Osteoblast (primary cell): ENCODE data around the gene VASH1. TPM values are rescaled to one million over a fixed set of nuclear protein-coding genes. Genes with fewer than 3 reads are reported as not detected.
"Not testable (repeated sequence)": the region's sequence is repeated elsewhere in the genome, so short reads cannot be mapped to it uniquely, and the experiment has no call there.

Experiments used
- DNase-seq: peaks from one replicate; pipeline ENCODE4 v3.0.0; 2011; ENCODE audit warnings: low spot score, mixed read lengths; ENCODE audit not compliant: insufficient read length; ENCODE audit errors: missing footprints
- H2AFZ ChIP-seq: 2 replicates; pipeline ENCODE4 v1.6.0; 2011; ENCODE audit warnings: mild to moderate bottlenecking, low read length
- H3K27ac ChIP-seq: 2 replicates; pipeline ENCODE4 v1.5.1; 2011; ENCODE audit warnings: mild to moderate bottlenecking, low read depth, low read length, moderate library complexity
- H3K27me3 ChIP-seq: 2 replicates; pipeline ENCODE4 v1.6.0; 2012; ENCODE audit warnings: mild to moderate bottlenecking, control low read depth, inconsistent platforms, low read length, moderate library complexity; ENCODE audit not compliant: insufficient read depth
- H3K36me3 ChIP-seq: 2 replicates; pipeline ENCODE4 v1.5.1; 2011; ENCODE audit warnings: mild to moderate bottlenecking, low read length, control low read depth, moderate library complexity; ENCODE audit not compliant: insufficient read depth
- H3K4me1 ChIP-seq: 2 replicates; pipeline ENCODE4 v1.5.1; 2011; ENCODE audit warnings: mild to moderate bottlenecking, low read length, control low read depth, moderate library complexity; ENCODE audit not compliant: insufficient read depth
- H3K4me2 ChIP-seq: 2 replicates; pipeline ENCODE4 v1.6.0; 2011; ENCODE audit warnings: mild to moderate bottlenecking, low read length; ENCODE audit not compliant: insufficient read depth
- H3K4me3 ChIP-seq: fragments of 200-600 bp; sonication (generic); 3 replicates; pipeline ENCODE4 v1.5.1; 2012; ENCODE audit warnings: mild to moderate bottlenecking, low read length, inconsistent platforms; ENCODE audit not compliant: insufficient read depth
- H3K79me2 ChIP-seq: 2 replicates; pipeline ENCODE4 v1.6.0; 2012; ENCODE audit warnings: mild to moderate bottlenecking, low read length, control low read depth, inconsistent platforms; ENCODE audit not compliant: insufficient read depth
- H3K9me3 ChIP-seq: 2 replicates; pipeline ENCODE4 v1.5.1; 2011; ENCODE audit warnings: low read depth, low read length, control low read depth
- H4K20me1 ChIP-seq: 2 replicates; pipeline ENCODE4 v1.6.0; 2012; ENCODE audit warnings: mild to moderate bottlenecking, low read length, control low read depth; ENCODE audit not compliant: insufficient read depth
- CTCF ChIP-seq: IDR thresholded peaks from 2 replicates; pipeline ENCODE4 v1.5.1; 2011; ENCODE audit warnings: mild to moderate bottlenecking, low read depth, low read length, moderate library complexity; ENCODE audit errors: extremely low read depth
- total RNA-seq: library from RNA; depleted of rRNA; stranded (reverse); fragments of >200 nt; gene quantifications from 2 replicates; pipeline ENCODE4 v1.2.3, GENCODE V29; 2012

VASH1 gene
- total RNA-seq, 1 donor: 4.0 TPM

GRCh38 chr14:76719666-76720065 is 41.6 kb upstream of the VASH1 start:
- Histone ChIP-seq H3K9me3 (no peaks in the 10 kb centered on the region), H3K4me2 (no peak overlapping the region), H3K4me3 (no peak overlapping the region), H3K4me1 (no peaks in the 10 kb centered on the region), H3K27ac (no peak overlapping the region), H2AFZ (no peak overlapping the region), H3K79me2 (no peaks in the 10 kb centered on the region), H4K20me1 (no peaks in the 10 kb centered on the region), H3K27me3 (peaks cover 4% of the 10 kb centered on the region), H3K36me3 (no peaks in the 10 kb centered on the region)
- TF ChIP-seq CTCF: no peak
- DNase-seq: no peak

- H3K4me1 ChIP-seq: no peaks in the 10 kb centered on the region
- no peak overlapping the region for H3K4me3 ChIP-seq
- no peak for TF ChIP-seq CTCF
- H2AFZ ChIP-seq: no peak overlapping the region
- no peak overlapping the region for H3K27ac ChIP-seq
- no peaks in the 10 kb centered on the region for H3K9me3 ChIP-seq
- no peak for DNase-seq
- H3K79me2 ChIP-seq: no peaks in the 10 kb centered on the region
- no peaks in the 10 kb centered on the region for H3K36me3 ChIP-seq
- peaks cover 9% of the 10 kb centered on the region for H3K27me3 ChIP-seq
- no peak overlapping the region for H3K4me2 ChIP-seq
- H4K20me1 ChIP-seq: no peaks in the 10 kb centered on the region
These were observed 40.9 kb upstream of the VASH1 start for GRCh38 chr14:76720382-76720813.

GRCh38 chr14:76721506-76721905 is 39.8 kb upstream of the VASH1 start:
- H2AFZ ChIP-seq, H4K20me1 ChIP-seq, DNase-seq, H3K4me2 ChIP-seq, H3K4me3 ChIP-seq, H3K27ac ChIP-seq, H3K9me3 ChIP-seq, H3K4me1 ChIP-seq, H3K79me2 ChIP-seq, H3K36me3 ChIP-seq, H3K27me3 ChIP-seq: not testable (repeated sequence)

- no peak for TF ChIP-seq CTCF
- H3K4me3 ChIP-seq: no peak overlapping the region
- no peaks in the 10 kb centered on the region for H3K9me3 ChIP-seq
- peaks cover 13% of the 10 kb centered on the region for H3K27me3 ChIP-seq
- no peaks in the 10 kb centered on the region for H4K20me1 ChIP-seq
- H3K36me3 ChIP-seq: no peaks in the 10 kb centered on the region
- no peaks in the 10 kb centered on the region for H3K4me1 ChIP-seq
- no peak overlapping the region for H2AFZ ChIP-seq
- DNase-seq: no peak
- H3K4me2 ChIP-seq: no peak overlapping the region
- no peak overlapping the region for H3K27ac ChIP-seq
- H3K79me2 ChIP-seq: no peaks in the 10 kb centered on the region
These were observed 36.4 kb upstream of the VASH1 start for GRCh38 chr14:76724651-76725550.
